ENCODE results near the gene ARFGEF3.

Gene ARFGEF3

DNA sequence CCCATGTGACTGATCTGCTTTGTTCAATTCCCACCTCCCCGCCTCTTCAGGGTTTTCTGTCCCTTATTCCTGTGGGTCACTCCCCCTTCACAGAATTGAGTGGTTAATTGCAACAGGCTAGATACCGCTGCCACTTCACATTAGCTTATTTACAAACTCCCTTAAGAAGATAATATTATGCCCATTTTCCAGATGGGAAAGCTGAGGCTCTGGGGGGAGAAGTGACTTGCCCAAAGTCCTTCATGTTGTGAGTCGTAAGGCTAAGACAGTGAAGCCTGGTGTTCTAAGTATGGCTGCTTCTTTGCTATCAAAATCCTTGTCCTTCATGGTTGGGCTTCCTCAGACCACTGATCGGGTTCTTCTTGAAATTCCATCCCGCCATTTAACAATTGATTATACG, 96.5 kb downstream of the ARFGEF3 start:
- H3K4me3 ChIP-seq (ENCODE audit: low read depth, low read length): no peak overlapping the region
- no peak for TF ChIP-seq ZNF747 (tag by site-specific recombination; IDR thresholded peaks at IDR 0.05)
- no peak for TF ChIP-seq ZNF239 (tag by site-specific recombination; IDR thresholded peaks at IDR 0.05)
- TF ChIP-seq ZNF488 (tag by site-specific recombination; IDR thresholded peaks at IDR 0.05): no peak
- no peak for TF ChIP-seq ZNF639 (tag by site-specific recombination; IDR thresholded peaks at IDR 0.05)
- TF ChIP-seq ZBTB20 (tag by site-specific recombination; IDR thresholded peaks at IDR 0.05): no peak
- TF ChIP-seq TCF7L2 (IDR thresholded peaks at IDR 0.05; ENCODE audit: borderline replicate concordance, low read depth, low read length): no peak
- no peak for TF ChIP-seq SCRT1 (tag by site-specific recombination; IDR thresholded peaks at IDR 0.05; ENCODE audit: borderline replicate concordance)
- TF ChIP-seq ZNF76 (tag by site-specific recombination; IDR thresholded peaks at IDR 0.05; ENCODE audit: borderline replicate concordance, low read depth): no peak
- TF ChIP-seq EGR2 (tag by site-specific recombination; IDR thresholded peaks at IDR 0.05; ENCODE audit: low read depth): no peak
- no peak for TF ChIP-seq ZNF596 (tag by site-specific recombination; IDR thresholded peaks at IDR 0.05)
- no peak for TF ChIP-seq ZNF366 (tag by site-specific recombination; conservative IDR thresholded peaks at IDR 0.05)
- TF ChIP-seq ZNF112 (tag by site-specific recombination; IDR thresholded peaks at IDR 0.05): no peak
- TF ChIP-seq ZNF558 (tag by site-specific recombination; IDR thresholded peaks at IDR 0.05): no peak
- TF ChIP-seq ZSCAN16 (tag by site-specific recombination; IDR thresholded peaks at IDR 0.05): no peak
- TF ChIP-seq ZNF785 (tag by site-specific recombination; IDR thresholded peaks at IDR 0.05): no peak
- TF ChIP-seq ZBTB11 (tag by site-specific recombination; conservative IDR thresholded peaks at IDR 0.05; ENCODE audit: low read depth): no peak
- no peak for TF ChIP-seq ZNF280D (tag by site-specific recombination; IDR thresholded peaks at IDR 0.05)
- TF ChIP-seq SALL2 (tag by site-specific recombination; IDR thresholded peaks at IDR 0.05; ENCODE audit: borderline replicate concordance): no peak
- H3K9me3 ChIP-seq (ENCODE audit: control insufficient read depth, insufficient read depth, low read depth, low read length): no peaks in the 10 kb centered on the region
- POLR2A ChIA-PET: no interaction called here
- CTCF ChIA-PET: interaction anchor here (0.6 kb wide), 1 partner anchor 508 kb away, joined by 4 read pairs; no protein-coding TSS in a partner anchor
- peaks cover 5 to 35% of the 10 kb centered on the region in 2 experiments; a peak in 2 of 3 replicates for H3K36me3 ChIP-seq (ENCODE audit: control insufficient read depth in 2 of 2, insufficient read depth in 1 of 2, low read length in 2 of 2)
- H3K27ac ChIP-seq (ENCODE audit: extremely low read depth, low read depth, low read length): no peak overlapping the region
- H3K4me1 ChIP-seq (ENCODE audit: control insufficient read depth, insufficient read depth, low read length): no peaks in the 10 kb centered on the region
